Chondrocyte (in vitro differentiated cells): ENCODE measurements around the gene SMC1B. TPM values are rescaled to one million over a fixed set of nuclear protein-coding genes. Genes with fewer than 3 reads are reported as not detected.
"Not testable (repeated sequence)": the region's sequence is repeated elsewhere in the genome, so short reads cannot be mapped to it uniquely, and the experiment has no call there.

Source experiments
- DNase-seq: peaks from one replicate; pipeline ENCODE4 v3.0.0; 2021; ENCODE audit warnings: mixed read lengths, low spot score
- H3K27ac Mint-ChIP-seq: one replicate; pipeline ENCODE4 v1.8.0; 2021; ENCODE audit warnings: mild to moderate bottlenecking, moderate library complexity, mixed read lengths; ENCODE audit not compliant: unreplicated experiment
- H3K27me3 Mint-ChIP-seq: 2 replicates; pipeline ENCODE4 v1.8.0; 2021; ENCODE audit warnings: low read depth, mixed read lengths
- H3K36me3 Mint-ChIP-seq: 2 replicates; pipeline ENCODE4 v1.8.0; 2021; ENCODE audit warnings: low read depth, mixed read lengths
- H3K4me1 Mint-ChIP-seq: 2 replicates; pipeline ENCODE4 v1.8.0; 2021; ENCODE audit warnings: low read depth, mild to moderate bottlenecking, mixed read lengths
- H3K4me3 Mint-ChIP-seq: one replicate; pipeline ENCODE4 v1.8.0; 2021; ENCODE audit warnings: mild to moderate bottlenecking, moderate library complexity, mixed read lengths; ENCODE audit not compliant: unreplicated experiment
- H3K9me3 Mint-ChIP-seq: 2 replicates; pipeline ENCODE4 v1.8.0; 2021; ENCODE audit warnings: low read depth, mixed read lengths
- total RNA-seq: library from RNA; stranded (reverse); gene quantifications from 3 replicates; pipeline ENCODE4 v1.2.1, GENCODE V29; 2021
- TF ChIP-seq, protein P1 (sequence below): fragments of 200-600 bp; sonication (generic); IDR thresholded peaks from 2 replicates; pipeline ENCODE4 v1.5.0; 2021; ENCODE audit warnings: antibody characterized with exemption, mild to moderate bottlenecking, moderate library complexity

SMC1B gene
- total RNA-seq, 1 donor from 2014 or later: not detected

DNA sequence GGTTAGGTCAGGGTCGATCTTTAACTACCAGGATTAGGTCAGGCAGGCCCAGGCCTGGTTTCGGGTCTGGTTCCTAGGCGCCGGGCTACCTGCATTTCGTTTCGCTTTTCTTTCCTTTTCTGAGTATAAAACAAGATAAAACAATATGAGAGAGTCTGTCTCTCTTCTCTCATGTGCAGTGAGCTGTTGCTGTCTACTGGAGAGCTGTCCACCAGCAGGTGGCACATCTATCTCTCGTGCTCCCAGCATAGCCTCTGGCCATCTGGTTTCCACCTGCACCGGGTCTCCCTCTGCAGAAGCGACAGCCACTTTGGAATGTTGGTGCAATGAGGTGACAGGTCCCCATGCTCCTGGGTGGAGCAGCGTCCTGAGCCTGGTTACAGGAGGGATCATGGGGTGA lies 27.7 kb upstream of the SMC1B start:
- Mint-ChIP-seq H3K4me3 (no peak overlapping the region), H3K27ac (no peak overlapping the region), H3K27me3 (no peaks in the 10 kb centered on the region), H3K36me3 (no peaks in the 10 kb centered on the region), H3K4me1 (peaks cover 19% of the 10 kb centered on the region), H3K9me3 (no peaks in the 10 kb centered on the region)
- TF ChIP-seq, protein P1, sequence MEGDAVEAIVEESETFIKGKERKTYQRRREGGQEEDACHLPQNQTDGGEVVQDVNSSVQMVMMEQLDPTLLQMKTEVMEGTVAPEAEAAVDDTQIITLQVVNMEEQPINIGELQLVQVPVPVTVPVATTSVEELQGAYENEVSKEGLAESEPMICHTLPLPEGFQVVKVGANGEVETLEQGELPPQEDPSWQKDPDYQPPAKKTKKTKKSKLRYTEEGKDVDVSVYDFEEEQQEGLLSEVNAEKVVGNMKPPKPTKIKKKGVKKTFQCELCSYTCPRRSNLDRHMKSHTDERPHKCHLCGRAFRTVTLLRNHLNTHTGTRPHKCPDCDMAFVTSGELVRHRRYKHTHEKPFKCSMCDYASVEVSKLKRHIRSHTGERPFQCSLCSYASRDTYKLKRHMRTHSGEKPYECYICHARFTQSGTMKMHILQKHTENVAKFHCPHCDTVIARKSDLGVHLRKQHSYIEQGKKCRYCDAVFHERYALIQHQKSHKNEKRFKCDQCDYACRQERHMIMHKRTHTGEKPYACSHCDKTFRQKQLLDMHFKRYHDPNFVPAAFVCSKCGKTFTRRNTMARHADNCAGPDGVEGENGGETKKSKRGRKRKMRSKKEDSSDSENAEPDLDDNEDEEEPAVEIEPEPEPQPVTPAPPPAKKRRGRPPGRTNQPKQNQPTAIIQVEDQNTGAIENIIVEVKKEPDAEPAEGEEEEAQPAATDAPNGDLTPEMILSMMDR: peak; percentile 84
- no peak for DNase-seq

DNA sequence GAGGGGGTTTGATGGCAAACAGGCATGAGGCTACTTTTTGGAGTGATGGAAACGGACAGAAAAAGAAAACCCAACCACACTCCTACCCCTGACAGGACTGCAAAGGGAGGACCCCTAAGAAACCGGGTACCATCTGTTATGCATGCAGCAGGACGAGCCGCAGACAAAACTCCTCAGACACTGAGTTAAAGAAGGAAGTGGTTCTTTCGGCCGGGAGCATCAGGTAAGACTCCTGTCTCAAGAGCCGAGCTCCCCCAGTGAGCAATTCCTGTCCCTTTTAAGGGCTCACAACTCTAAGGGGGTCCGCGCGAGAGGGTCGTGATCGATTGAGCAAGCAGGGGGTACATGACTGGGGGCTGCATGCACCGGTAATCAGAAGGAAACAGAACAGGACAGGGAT lies 27.3 kb upstream of the SMC1B start:
- not testable (repeated sequence) for H3K27ac Mint-ChIP-seq, H3K36me3 Mint-ChIP-seq, H3K9me3 Mint-ChIP-seq, H3K4me3 Mint-ChIP-seq, DNase-seq, H3K27me3 Mint-ChIP-seq
- H3K4me1 Mint-ChIP-seq: peaks cover 21% of the 10 kb centered on the region

DNA sequence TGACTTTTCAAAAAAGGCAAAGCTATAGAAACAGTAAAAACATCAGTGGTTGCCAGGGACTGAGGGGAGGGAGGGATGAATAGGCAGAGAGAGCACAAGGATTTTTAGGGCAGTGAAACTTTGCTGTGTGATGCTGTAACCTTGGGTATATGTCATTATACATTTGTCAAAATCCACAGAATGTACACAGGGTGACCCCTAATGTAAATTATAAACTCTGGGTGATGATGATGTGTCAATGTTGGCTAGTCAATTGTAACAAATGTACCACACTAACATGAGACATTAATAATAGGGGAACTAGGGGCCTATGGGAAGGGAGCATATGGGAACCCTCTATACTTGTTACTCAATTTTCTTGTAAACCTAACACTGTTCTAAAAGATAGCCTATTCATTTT lies 24.9 kb upstream of the SMC1B start:
- TF ChIP-seq, protein P1: no peak
- Mint-ChIP-seq H3K4me1 (peaks cover 20% of the 10 kb centered on the region), H3K36me3 (no peaks in the 10 kb centered on the region), H3K27me3 (no peaks in the 10 kb centered on the region), H3K4me3 (no peak overlapping the region), H3K9me3 (no peaks in the 10 kb centered on the region), H3K27ac (no peak overlapping the region)
- DNase-seq: no peak

DNA sequence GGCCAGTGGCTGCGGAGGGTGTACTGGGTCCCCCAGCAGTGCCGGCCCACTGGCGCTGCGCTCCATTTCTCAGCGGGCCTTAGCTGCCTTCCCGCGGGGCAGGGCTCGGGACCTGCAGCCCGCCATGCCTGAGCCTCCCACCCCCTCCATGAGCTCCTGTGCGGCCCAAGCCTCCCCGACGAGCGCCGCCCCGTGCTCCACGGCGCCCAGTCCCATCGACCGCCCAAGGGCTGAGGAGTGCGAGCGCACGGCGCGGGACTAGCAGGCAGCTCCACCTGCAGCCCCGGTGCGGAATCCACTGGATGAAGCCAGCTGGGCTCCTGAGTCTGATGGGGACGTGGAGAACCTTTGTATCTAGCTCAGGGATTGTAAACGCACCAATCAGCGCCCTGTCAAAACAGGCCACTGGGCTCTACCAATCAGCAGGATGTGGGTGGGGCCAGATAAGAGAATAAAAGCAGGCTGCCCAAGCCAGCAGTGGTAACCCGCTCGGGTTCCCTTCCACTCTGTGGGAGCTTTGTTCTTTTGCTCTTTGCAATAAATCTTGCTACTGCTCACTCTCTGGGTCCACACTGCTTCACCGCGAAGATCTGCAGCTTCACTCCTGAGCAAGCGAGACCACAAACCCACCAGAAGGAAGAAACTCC lies 23.6 kb upstream of the SMC1B start:
- peaks cover 14% of the 10 kb centered on the region for H3K4me1 Mint-ChIP-seq
- H3K36me3 Mint-ChIP-seq, H3K4me3 Mint-ChIP-seq: not testable (repeated sequence)

DNA sequence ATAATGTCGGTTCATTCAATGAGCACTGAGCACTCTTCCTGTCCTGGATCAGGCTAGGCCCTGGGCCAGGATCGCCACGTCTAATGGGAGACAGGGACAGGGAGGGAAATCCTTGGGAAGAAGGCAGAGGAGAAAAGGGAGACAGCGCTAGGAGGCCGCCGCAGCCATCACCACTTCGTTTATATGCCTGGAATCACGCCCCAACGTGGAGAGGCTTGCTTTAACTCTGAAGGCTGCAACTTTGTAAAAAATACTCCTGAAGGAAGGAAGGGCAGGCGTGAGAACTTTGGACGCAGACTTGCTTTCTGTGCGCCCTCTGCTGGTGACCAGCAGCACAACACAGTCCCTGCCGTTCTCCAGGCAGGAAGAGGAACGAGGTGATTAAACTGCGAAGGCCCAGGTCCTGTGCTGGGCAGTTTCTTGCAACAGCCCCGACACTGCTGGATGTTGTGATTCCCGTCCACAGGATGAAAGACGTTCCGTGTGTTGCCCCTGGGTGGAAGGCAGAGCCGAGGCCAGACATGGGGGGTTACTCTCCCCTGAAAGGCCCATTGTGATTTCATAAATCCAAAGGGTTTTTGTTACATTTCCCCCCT lies 22.2 kb upstream of the SMC1B start:
- TF ChIP-seq, protein P1: peak; percentile 98
- Mint-ChIP-seq H3K9me3 (no peaks in the 10 kb centered on the region), H3K36me3 (no peaks in the 10 kb centered on the region), H3K27me3 (no peaks in the 10 kb centered on the region), H3K4me1 (peaks cover 8% of the 10 kb centered on the region), H3K4me3 (no peak overlapping the region), H3K27ac (peak overlapping the region; percentile 81)
- no peak for DNase-seq

More for the DNA sequence above, 23.6 kb upstream of the SMC1B start:
- not testable (repeated sequence) for H3K9me3 Mint-ChIP-seq, H3K27ac Mint-ChIP-seq, DNase-seq, H3K27me3 Mint-ChIP-seq

DNA sequence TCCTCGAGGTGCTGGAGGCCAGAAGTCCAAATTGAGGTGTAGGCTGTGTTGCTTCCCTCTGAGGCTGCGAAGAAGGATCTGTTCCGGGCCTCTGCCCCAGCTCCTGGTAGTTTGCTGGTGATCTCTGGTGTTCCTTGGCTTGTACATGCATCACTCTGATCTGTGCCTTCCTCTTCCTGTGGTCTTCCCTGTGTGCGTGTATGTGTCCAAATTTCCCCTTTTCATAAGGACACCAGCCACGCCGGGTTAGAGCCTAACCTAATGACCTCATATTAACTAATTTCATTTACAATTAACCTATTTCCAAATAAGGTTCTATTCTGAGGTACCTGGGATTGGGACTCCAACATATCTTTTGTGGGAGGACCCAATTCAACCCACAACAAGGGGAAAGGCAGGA lies 21.6 kb upstream of the SMC1B start:
- Mint-ChIP-seq H3K4me1 (peaks cover 8% of the 10 kb centered on the region), H3K27me3 (no peaks in the 10 kb centered on the region), H3K27ac (no peak overlapping the region), H3K4me3 (no peak overlapping the region), H3K9me3 (no peaks in the 10 kb centered on the region), H3K36me3 (no peaks in the 10 kb centered on the region)
- TF ChIP-seq, protein P1: no peak
- no peak for DNase-seq
